Myocyte (in vitro differentiated cells): ENCODE results near the gene PROKR2. TPM values are rescaled to one million over a fixed set of nuclear protein-coding genes. Genes with fewer than 3 reads are reported as not detected.

Experiments
- DNase-seq: peaks from one replicate; pipeline ENCODE4 v3.0.0-alpha.2; 2012; ENCODE audit warnings: low read depth
- polyA plus RNA-seq: library from polyadenylated mRNA; unstranded; fragments of >200 nt; gene quantifications from one replicate; pipeline ENCODE4 v1.2.1, GENCODE V29; 2012; ENCODE audit warnings: missing spikeins
- total RNA-seq: library from RNA; depleted of rRNA; stranded (reverse); fragments of >200 nt; gene quantifications from 2 replicates; pipeline ENCODE4 v1.2.3, GENCODE V29; 2014

Gene PROKR2
- total RNA-seq, result not detected in 2 replicates
- not detected for polyA plus RNA-seq

- DNase-seq, result no peak
Observed at GRCh38 chr20:5316188-5317158, at the start of gene PROKR2. PROKR2 (minus strand) TSS chr20:5316954; CDS start chr20:5314369, 2,585 bp downstream.

DNA sequence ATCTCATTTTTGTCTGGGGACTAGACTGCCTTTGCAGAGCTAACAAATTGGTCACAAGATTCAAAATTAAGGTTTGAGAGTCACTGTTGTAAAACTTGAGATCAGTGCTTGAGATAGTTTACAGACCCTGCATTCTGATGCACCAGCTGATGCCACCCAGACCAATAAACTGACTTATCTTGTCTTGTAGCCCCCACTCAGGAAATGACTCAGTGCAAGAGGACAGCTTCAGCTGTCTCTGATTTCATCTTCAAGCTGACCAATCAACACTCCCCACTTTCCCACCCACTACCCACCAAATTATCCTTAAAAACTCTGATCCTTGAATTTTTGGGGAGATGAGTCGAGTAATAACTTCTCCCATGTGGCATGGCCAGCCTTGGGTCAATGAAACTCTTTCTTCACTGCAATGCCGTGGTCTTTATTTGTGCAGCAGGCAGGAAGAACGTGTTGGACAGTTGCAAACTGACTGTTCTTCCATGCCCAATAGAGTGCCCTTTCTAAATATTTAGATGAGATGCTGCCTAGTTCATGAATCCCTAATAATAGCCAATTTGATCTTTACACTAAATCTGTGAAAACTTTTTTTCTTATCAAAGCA is 48.3 kb upstream of the PROKR2 start:
- peak; percentile 5 for DNase-seq

GRCh38 chr20:5364136-5364821 is 47.5 kb upstream of the PROKR2 start:
- DNase-seq, result no peak

DNA sequence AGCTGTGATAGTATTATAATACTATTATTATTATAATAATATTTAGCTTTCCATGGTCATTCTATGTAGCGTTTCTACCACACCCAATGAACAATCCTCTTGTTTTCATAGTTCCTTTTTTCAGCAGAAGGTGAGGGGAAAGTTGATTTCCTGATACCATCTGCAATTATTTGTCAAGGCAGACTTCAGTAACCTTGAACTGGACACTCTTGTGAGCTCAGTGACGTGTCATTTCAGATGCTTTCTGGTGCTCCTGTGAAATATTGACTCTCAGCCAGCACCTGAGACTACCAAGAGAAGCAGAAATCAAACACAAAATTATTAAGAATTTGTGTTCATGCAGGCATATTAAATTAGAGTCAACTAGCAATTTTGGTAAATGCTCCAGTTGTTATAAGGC is 46.0 kb upstream of the PROKR2 start:
- no peak for DNase-seq

DNA sequence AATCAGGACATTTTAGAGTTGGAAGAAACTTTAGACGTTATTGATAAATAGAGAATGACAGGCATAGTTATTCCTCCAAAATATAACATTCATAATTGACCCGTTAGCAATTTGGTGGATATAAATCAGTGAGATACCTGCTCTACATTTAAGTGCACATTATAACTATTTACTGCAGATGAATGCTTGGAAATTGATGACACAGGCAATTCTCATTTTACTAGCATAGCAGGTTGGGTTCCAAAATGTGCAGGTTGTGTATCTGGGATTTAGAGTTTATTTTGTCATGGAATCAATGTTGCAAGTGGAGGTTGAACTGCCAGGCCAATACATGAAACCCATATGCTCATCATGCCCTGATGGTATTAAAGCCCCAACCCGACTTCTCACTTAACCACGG is 44.4 kb upstream of the PROKR2 start:
- no peak for DNase-seq

GRCh38 chr20:5357946-5358345 is 41.2 kb upstream of the PROKR2 start:
- DNase-seq, result no peak

DNA sequence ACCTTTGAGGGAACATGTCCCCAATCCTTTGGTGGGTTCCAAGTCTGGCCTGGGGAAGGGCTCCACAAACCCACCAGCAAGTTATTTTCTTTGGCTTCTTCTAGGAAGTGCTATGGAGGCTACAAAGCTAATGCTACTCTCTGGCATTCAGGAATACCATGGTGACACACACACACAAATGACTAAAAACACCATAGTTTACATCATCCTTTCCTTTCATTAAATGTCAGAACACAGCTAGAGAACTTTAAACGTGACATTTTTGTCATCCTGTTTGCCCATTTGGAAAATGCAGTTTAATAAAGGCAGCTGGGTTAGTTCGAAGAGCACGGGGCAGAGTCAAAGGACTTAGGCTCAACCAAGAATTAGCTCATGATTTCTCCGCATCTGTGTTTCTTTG is 40.2 kb upstream of the PROKR2 start:
- no peak for DNase-seq

GRCh38 chr20:5354901-5355300 is 38.1 kb upstream of the PROKR2 start:
- no peak for DNase-seq

DNA sequence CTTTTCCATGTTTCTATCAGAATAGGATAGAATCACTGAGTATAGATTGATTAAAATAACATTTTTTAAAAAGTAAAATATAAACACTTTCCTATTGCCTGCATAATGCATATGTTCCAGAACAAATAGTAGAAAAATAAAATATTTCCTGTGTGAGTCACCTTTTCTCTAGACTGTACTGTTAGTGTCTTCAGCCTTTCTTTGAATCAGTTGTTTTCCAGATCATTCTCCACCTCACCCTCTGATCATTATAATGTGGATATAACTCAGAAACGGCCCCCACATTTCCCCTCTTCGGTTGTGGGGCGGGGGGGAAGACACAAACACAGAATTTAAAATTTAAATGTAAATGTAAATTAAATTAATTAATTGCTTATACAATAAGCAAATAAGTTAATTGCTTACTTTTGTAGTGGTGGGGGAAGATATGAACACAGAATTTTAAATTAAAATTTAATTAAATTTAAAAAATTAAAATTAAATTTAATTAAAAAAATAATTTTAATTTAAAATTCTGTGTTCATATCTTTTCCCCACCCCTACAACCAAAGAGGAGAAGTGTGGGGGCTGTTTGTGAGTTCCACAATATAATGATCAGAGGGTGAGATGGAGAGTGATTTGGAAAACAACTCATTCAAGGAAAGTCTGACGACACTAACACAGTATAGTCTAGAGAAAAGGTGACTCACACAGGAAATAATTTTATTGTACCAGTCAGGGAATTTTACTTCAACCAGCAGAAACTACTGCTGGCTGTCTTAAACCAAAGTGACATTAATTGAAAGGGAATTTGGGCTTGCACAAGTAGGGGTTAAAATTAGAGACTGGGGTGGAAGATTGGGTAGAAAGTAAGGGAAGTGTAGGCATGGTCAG is 37.1 kb upstream of the PROKR2 start:
- DNase-seq, result peak; percentile 4

GRCh38 chr20:5349448-5349847 is 32.7 kb upstream of the PROKR2 start:
- no peak for DNase-seq

DNA sequence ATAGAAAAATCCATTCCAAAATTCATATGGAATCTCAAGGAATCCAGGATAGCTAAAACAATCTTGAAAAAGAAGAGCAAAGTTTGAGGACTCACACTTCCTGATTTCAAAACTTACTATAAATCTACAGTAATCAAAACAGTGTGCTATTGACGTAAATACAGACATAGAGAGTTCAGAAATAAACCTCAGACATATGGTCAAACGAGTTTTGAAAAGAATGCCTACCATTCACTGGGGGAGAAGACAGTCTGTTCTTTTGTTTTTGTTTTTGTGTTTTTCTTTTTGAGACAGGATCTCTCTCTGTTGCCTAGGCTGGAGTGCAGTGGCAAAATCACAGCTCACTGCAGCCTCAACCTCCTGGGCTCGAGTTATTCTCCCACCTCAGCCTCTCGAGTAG is 25.3 kb upstream of the PROKR2 start:
- DNase-seq, result no peak

DNA sequence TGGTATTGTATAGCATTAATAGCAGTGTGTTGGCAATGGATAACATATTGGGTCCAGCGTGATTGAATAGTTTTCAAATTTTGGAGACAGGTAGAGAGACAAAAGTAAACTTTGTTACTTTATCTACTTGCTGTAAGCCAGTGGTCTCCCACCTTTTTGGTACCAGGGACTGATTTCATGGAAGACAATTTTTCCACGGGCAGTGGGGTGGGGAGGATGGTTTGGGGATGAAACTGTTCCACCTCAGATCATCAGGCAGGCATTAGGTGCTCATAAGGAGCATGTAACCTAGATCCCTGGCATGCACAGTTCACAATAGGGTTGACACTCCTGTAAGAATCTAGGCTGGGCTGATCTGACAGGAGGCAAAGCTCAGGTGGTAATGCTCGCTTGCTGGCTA is 14.6 kb upstream of the PROKR2 start:
- DNase-seq, result no peak

DNA sequence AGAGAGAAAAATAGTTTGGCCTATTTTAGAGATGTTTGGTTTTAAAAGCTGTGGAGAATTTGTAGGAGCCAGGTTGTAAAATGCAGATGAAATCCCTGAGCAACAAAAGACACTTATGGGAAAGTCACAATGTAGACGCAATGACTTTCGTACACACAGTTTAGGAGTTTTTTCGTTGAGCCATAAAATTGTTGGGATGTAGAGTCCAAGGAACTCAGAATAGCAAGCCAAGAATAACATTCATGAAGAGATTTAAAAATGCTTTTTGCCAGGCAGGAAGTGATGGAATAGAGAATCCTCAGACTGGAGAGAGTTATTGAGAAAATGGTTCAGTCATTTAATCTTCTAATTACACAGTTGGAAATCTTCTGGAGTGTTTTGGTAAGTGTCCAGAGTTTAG is 11.5 kb upstream of the PROKR2 start:
- no peak for DNase-seq

DNA sequence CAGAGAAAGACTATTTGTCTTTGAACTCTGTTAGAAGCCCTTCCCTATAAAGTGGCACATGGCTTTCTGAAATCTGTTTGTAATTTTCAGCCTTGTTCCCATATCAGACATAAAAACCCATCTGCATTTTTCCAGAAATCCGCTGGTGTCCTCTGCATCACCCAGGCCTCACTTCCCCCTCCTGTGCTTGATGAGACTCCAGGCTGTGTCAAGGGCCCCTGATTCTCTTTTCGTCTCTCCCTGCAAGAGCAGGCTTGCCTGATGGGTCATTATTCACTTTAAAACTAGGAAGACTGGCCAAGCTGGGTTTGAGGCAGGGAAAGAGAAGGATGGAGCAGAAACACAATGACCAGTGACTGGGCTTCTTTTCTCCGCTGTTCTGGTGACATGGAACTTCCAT is 10.6 kb upstream of the PROKR2 start:
- DNase-seq, result no peak

DNA sequence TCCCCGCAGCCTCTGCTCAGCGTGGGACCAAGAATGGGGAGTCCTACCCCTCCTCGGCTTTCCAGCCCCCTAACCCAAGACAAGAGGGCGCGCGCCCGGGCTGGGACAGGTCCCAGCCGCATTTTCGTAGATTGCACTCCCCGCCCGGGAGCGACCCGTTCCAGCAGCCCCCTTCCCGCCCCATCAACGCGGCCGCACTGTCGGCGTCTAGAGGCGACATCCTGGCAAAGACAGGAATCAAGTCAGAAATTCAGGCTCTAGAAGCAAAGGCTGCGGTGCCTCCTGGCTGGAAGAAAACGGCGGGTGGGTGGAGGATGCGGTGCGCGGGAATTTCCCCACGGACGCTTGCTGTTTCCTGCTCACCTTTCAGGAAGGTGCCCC is 957 bp downstream of the PROKR2 start:
- DNase-seq, result no peak

DNA sequence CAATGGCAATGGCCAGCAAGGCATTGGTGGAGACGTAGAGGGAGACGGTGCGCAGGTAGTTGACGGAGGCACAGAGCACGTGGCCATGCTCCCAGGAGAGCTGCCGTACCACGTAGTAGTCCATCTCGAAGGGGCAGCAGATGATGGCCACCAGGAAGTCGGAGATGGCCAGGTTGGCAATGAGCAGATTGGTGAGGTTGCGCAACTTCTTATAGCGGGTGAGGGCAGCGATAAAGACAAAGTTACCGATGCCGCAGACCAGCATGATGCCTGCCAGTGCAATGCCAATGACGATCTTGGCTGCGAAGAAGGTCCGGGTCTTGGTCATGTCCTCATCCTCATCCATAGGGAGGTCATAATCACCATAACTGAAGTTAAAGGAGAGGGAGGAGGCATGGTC is 2.8 kb downstream of the PROKR2 start:
- no peak for DNase-seq

DNA sequence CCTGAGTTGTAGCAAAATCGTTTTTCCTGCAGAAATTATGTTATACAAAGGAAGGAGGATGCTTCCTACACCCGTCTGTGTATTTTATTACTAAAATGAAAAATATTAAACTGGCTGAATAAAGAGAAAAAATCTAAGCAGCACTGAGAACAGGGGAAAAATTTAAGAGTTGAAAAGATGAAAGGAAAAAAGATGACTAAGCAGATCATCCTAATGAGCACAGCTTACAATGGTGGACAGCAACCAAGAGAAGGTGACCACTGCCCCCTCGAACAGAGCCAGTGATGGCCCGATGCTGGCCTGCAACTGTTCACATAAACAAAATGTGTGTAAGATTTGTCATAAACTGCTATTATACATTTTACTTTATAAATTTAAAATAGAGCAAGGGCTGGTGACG is 4.2 kb downstream of the PROKR2 start:
- DNase-seq, result no peak

- no peak for DNase-seq
Observed at GRCh38 chr20:5309971-5310370, 6.8 kb downstream of the PROKR2 start.

DNA sequence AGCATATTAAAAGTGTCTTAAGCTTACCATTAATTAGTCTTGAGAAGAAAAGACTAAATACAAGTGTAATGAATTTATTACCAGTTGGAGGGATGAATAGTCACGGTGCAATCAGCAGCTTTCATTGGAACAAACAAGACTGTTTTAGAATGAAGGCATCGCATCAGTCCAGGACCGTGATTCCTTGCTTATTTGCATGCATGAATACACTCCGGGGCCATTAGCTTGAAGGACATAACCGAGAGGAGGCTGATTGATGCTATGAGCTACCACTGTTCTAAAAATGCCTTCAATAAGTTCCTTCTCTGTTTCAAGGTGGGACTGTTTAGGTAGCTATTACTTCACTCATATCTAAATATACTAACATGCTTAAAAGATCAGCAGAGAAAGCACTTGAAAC is 17.9 kb downstream of the PROKR2 start:
- no peak for DNase-seq

DNA sequence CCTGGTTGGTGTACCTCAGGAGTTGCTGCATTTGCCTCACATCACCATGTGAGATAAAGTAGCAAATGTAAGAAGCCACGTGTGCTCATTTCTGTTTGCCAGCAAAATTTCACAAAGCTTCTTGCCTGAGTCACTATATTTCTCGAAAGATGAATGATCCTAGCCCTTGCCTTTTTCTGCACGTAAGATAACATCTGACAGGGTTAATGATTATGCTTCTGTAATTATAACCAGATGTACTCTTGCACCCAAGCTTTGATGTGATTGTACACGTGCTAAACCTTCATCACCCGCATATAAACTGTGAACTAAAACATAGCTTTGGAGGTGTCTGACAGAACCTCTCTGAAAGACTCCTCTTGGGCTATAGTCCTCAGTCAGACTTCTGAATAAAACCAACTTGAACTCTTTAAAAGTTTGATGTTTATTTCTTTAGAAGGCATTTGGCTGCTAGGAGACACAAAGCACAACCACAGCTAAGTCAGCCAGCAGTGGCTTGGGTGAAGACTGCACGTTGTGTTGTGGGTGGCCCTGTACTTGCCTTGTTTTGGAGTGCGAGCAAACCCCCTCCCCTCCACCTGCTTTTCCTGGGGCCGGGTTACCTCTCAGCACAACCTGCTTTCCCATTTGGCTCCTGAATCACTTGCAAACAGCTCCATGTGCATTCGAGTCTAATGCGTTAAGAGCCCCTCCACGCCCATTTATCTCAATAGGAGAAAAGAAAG is 19.3 kb downstream of the PROKR2 start:
- no peak for DNase-seq
